Nephron (organoid): Measurements from ENCODE around the gene CARD11.

Experiments used
- H3K27ac Mint-ChIP-seq, 3 experiments: 2 replicates each; pipeline ENCODE4 v1.8.0; 2020; ENCODE audit warnings: mixed read lengths in 3 of 3, mild to moderate bottlenecking in 2 of 3, moderate library complexity in 1 of 3
- H3K27me3 Mint-ChIP-seq: 2 replicates; pipeline ENCODE4 v1.8.0; 2021; ENCODE audit warnings: low read depth, mild to moderate bottlenecking, moderate library complexity, mixed read lengths
- H3K36me3 Mint-ChIP-seq: 2 replicates; pipeline ENCODE4 v1.8.0; 2020; ENCODE audit warnings: low read depth, mixed read lengths
- H3K4me1 Mint-ChIP-seq: 2 replicates; pipeline ENCODE4 v1.8.0; 2020; ENCODE audit warnings: mixed read lengths
- H3K4me3 Mint-ChIP-seq, 3 experiments: 2 replicates each; pipeline ENCODE4 v1.8.0; 2020; ENCODE audit warnings: mild to moderate bottlenecking in 3 of 3, mixed read lengths in 3 of 3, moderate library complexity in 2 of 3
- H3K9me3 Mint-ChIP-seq: 2 replicates; pipeline ENCODE4 v1.8.0; 2020; ENCODE audit warnings: mixed read lengths
- CTCF ChIP-seq, 3 experiments: fragments of 200-600 bp; sonication (generic); IDR thresholded peaks; one replicate each; pipeline ENCODE4 v1.5.0; 2021; ENCODE audit warnings: antibody characterized with exemption in 3 of 3; ENCODE audit not compliant: unreplicated experiment in 3 of 3

Gene CARD11

GRCh38 chr7:2872296-2872874 lies 171.3 kb downstream of the CARD11 start:
- Mint-ChIP-seq H3K9me3 (peaks cover 2% of the 10 kb centered on the region), H3K27ac (peak overlapping the region; percentile 43 to 78 (median 49)), H3K36me3 (no peaks in the 10 kb centered on the region), H3K4me3 (no peak overlapping the region), H3K27me3 (peaks cover 17% of the 10 kb centered on the region), H3K4me1 (peaks cover 39% of the 10 kb centered on the region)
- no peak for TF ChIP-seq CTCF (IDR thresholded peaks at IDR 0.05; ENCODE audit: unreplicated experiment in 3 of 3)

- TF ChIP-seq CTCF (IDR thresholded peaks at IDR 0.05; ENCODE audit: unreplicated experiment in 3 of 3), result no peak
- Mint-ChIP-seq H3K36me3 (no peaks in the 10 kb centered on the region), H3K27ac (peak overlapping the region; percentile 18 to 30 (median 19)), H3K27me3 (peaks cover 13% of the 10 kb centered on the region), H3K9me3 (peaks cover 2% of the 10 kb centered on the region), H3K4me1 (peaks cover 29% of the 10 kb centered on the region), H3K4me3 (peak overlapping the region in 2 of 3 experiments; percentile 9 to 51)
Observed at GRCh38 chr7:2870471-2870931, 173.2 kb downstream of the CARD11 start.

GRCh38 chr7:2869981-2870380 lies 173.7 kb downstream of the CARD11 start:
- no peaks in the 10 kb centered on the region for H3K36me3 Mint-ChIP-seq
- H3K9me3 Mint-ChIP-seq, result peaks cover 2% of the 10 kb centered on the region
- peaks cover 30% of the 10 kb centered on the region for H3K4me1 Mint-ChIP-seq
- H3K4me3 Mint-ChIP-seq, result no peak overlapping the region
- peaks cover 8% of the 10 kb centered on the region for H3K27me3 Mint-ChIP-seq
- peak overlapping the region in 2 of 3 experiments; percentile 18 to 19 for H3K27ac Mint-ChIP-seq
- TF ChIP-seq CTCF (IDR thresholded peaks at IDR 0.05; ENCODE audit: unreplicated experiment in 3 of 3), result no peak

- Mint-ChIP-seq H3K27ac (no peak overlapping the region), H3K9me3 (no peaks in the 10 kb centered on the region), H3K4me3 (no peak overlapping the region), H3K4me1 (peaks cover 23% of the 10 kb centered on the region), H3K36me3 (no peaks in the 10 kb centered on the region), H3K27me3 (no peaks in the 10 kb centered on the region)
- TF ChIP-seq CTCF (IDR thresholded peaks at IDR 0.05; ENCODE audit: unreplicated experiment in 3 of 3), result no peak
Observed at GRCh38 chr7:2866601-2867000, 177.1 kb downstream of the CARD11 start.

- H3K27ac Mint-ChIP-seq, result peak overlapping the region; percentile 36 to 93 (median 71)
- H3K27me3 Mint-ChIP-seq, result peaks cover 3% of the 10 kb centered on the region
- H3K4me3 Mint-ChIP-seq, result peak overlapping the region in 1 of 3 experiments; percentile 30
- H3K9me3 Mint-ChIP-seq, result no peaks in the 10 kb centered on the region
- peaks cover 20% of the 10 kb centered on the region for H3K4me1 Mint-ChIP-seq
- no peaks in the 10 kb centered on the region for H3K36me3 Mint-ChIP-seq
- peak; percentile 91 for TF ChIP-seq CTCF (IDR thresholded peaks at IDR 0.05; ENCODE audit: unreplicated experiment in 3 of 3)
Observed at GRCh38 chr7:2864999-2865670, 178.5 kb downstream of the CARD11 start.
